ENCODE data around the gene WDPCP. TPM values are rescaled to one million over a fixed set of nuclear protein-coding genes. Genes with fewer than 3 reads are reported as not detected.
"Not testable (repeated sequence)": the region's sequence is repeated elsewhere in the genome, so short reads cannot be mapped to it uniquely, and the experiment has no call there.

The WDPCP gene
- total and polyA plus RNA-seq, 10 of the 15 experiments (the other 5 are each of a cell fraction or from before 2014, with no cell fraction given), result 2.1 to 7.9 (median 4.6) TPM

GRCh38 chr2:63323662-63324061 is 264.6 kb downstream of the WDPCP start:
- 57% methylated on average over 11 of the region's 11 CpGs for WGBS (ENCODE audit: insufficient coverage, insufficient replicate concordance, low lambda C conversion rate, missing lambda C conversion rate)
- H3K4me2 ChIP-seq (ENCODE audit: control insufficient read depth, insufficient read depth); SMC1A ChIA-PET (ENCODE audit: uncharacterized antibody, unreplicated experiment); H2AFZ ChIP-seq (ENCODE audit: control insufficient read depth, low read depth, low read length); FAIRE-seq; ATAC-seq; BruUV-seq (replicated peaks); H3K27ac ChIP-seq (ENCODE audit: control insufficient read depth, insufficient read depth); RAD21 ChIA-PET (ENCODE audit: unreplicated experiment); POLR2A ChIA-PET; H3K4me1 ChIP-seq (ENCODE audit: control insufficient read depth, insufficient read depth, low read length); CTCF ChIA-PET; in situ Hi-C loops (cut with MboI); H3K79me2 ChIP-seq (ENCODE audit: control insufficient read depth, insufficient read depth, low read length); H4K20me1 ChIP-seq (ENCODE audit: control insufficient read depth, insufficient read depth); H3K4me3 ChIP-seq; H3K27me3 ChIP-seq (replicated peaks in 1 of 2; ENCODE audit: control insufficient read depth in 2 of 2, insufficient read depth in 2 of 2, low read length in 1 of 2); H3K9me3 ChIP-seq (replicated peaks; ENCODE audit: control insufficient read depth, insufficient read depth, low read length); DNase-seq (ENCODE audit: low read depth, low spot score); H3K9ac ChIP-seq (ENCODE audit: control insufficient read depth, insufficient read depth, low read length); H3K36me3 ChIP-seq (ENCODE audit: control insufficient read depth in 2 of 2, insufficient read depth in 2 of 2, low read length in 1 of 2); intact Hi-C loops (cut with micrococcal nuclease; ENCODE audit: unreplicated experiment): not testable (repeated sequence)

- BruUV-seq (replicated peaks); H3K9me3 ChIP-seq (replicated peaks; ENCODE audit: control insufficient read depth, insufficient read depth, low read length); CTCF ChIA-PET; H3K79me2 ChIP-seq (ENCODE audit: control insufficient read depth, insufficient read depth, low read length); RAD21 ChIA-PET (ENCODE audit: unreplicated experiment); H3K9ac ChIP-seq (ENCODE audit: control insufficient read depth, insufficient read depth, low read length); H3K4me1 ChIP-seq (ENCODE audit: control insufficient read depth, insufficient read depth, low read length); H3K36me3 ChIP-seq (ENCODE audit: control insufficient read depth in 2 of 2, insufficient read depth in 2 of 2, low read length in 1 of 2); H2AFZ ChIP-seq (ENCODE audit: control insufficient read depth, low read depth, low read length); DNase-seq (ENCODE audit: low read depth, low spot score); H3K4me3 ChIP-seq; FAIRE-seq; POLR2A ChIA-PET; H3K27ac ChIP-seq (ENCODE audit: control insufficient read depth, insufficient read depth); H4K20me1 ChIP-seq (ENCODE audit: control insufficient read depth, insufficient read depth); intact Hi-C loops (cut with micrococcal nuclease; ENCODE audit: unreplicated experiment); H3K4me2 ChIP-seq (ENCODE audit: control insufficient read depth, insufficient read depth); in situ Hi-C loops (cut with MboI); ATAC-seq; H3K27me3 ChIP-seq (replicated peaks in 1 of 2; ENCODE audit: control insufficient read depth in 2 of 2, insufficient read depth in 2 of 2, low read length in 1 of 2): not testable (repeated sequence)
- SMC1A ChIA-PET (ENCODE audit: uncharacterized antibody, unreplicated experiment), result interaction anchor here (1.0 kb wide), 1 partner anchor 9 kb away, joined by 3 read pairs; no protein-coding TSS in a partner anchor
- 75% methylated on average over 2 of the region's 2 CpGs for WGBS (ENCODE audit: insufficient coverage, insufficient replicate concordance, low lambda C conversion rate, missing lambda C conversion rate)
Observed at GRCh38 chr2:63321973-63322372, 266.3 kb downstream of the WDPCP start.

GRCh38 chr2:63320669-63321068 is 267.6 kb downstream of the WDPCP start:
- ChIA-PET SMC1A (ENCODE audit: uncharacterized antibody, unreplicated experiment) (no interaction called here), POLR2A (no interaction called here), RAD21 (ENCODE audit: unreplicated experiment) (no interaction called here), CTCF (no interaction called here)
- Histone ChIP-seq H3K4me1 (ENCODE audit: control insufficient read depth, insufficient read depth, low read length) (no peaks in the 10 kb centered on the region), H3K27me3 (replicated peaks in 1 of 2; ENCODE audit: control insufficient read depth in 2 of 2, insufficient read depth in 2 of 2, low read length in 1 of 2) (no peaks in the 10 kb centered on the region), H3K9me3 (replicated peaks; ENCODE audit: control insufficient read depth, insufficient read depth, low read length) (no peaks in the 10 kb centered on the region), H4K20me1 (ENCODE audit: control insufficient read depth, insufficient read depth) (no peaks in the 10 kb centered on the region), H3K4me3 (no peak overlapping the region), H3K9ac (ENCODE audit: control insufficient read depth, insufficient read depth, low read length) (no peak overlapping the region), H2AFZ (ENCODE audit: control insufficient read depth, low read depth, low read length) (no peak overlapping the region), H3K4me2 (ENCODE audit: control insufficient read depth, insufficient read depth) (no peak overlapping the region), H3K36me3 (ENCODE audit: control insufficient read depth in 2 of 2, insufficient read depth in 2 of 2, low read length in 1 of 2) (no peaks in the 10 kb centered on the region), H3K27ac (ENCODE audit: control insufficient read depth, insufficient read depth) (no peak overlapping the region), H3K79me2 (ENCODE audit: control insufficient read depth, insufficient read depth, low read length) (no peaks in the 10 kb centered on the region)
- no peak for TF ChIP-seq IKZF2 (IDR thresholded peaks at IDR 0.05)
- TF ChIP-seq HDAC2 (IDR thresholded peaks at IDR 0.05), result no peak
- TF ChIP-seq E2F8 (IDR thresholded peaks at IDR 0.05; ENCODE audit: low read depth, partially characterized antibody), result no peak
- no peak for TF ChIP-seq FOXK2 (IDR thresholded peaks at IDR 0.05)
- no peak for TF ChIP-seq SPI1 (IDR thresholded peaks at IDR 0.05; ENCODE audit: borderline replicate concordance, insufficient read depth, low read depth, low read length)
- ATAC-seq (no peak), FAIRE-seq (no peak), DNase-seq (ENCODE audit: low read depth, low spot score) (no peak)
- in situ Hi-C loops (cut with MboI), result no loop called here
- intact Hi-C loops (cut with micrococcal nuclease; ENCODE audit: unreplicated experiment), result no loop called here
- no TSS peak for BruUV-seq (replicated peaks)
